ENCODE measurements around the gene ATP5ME.

Gene ATP5ME

DNA sequence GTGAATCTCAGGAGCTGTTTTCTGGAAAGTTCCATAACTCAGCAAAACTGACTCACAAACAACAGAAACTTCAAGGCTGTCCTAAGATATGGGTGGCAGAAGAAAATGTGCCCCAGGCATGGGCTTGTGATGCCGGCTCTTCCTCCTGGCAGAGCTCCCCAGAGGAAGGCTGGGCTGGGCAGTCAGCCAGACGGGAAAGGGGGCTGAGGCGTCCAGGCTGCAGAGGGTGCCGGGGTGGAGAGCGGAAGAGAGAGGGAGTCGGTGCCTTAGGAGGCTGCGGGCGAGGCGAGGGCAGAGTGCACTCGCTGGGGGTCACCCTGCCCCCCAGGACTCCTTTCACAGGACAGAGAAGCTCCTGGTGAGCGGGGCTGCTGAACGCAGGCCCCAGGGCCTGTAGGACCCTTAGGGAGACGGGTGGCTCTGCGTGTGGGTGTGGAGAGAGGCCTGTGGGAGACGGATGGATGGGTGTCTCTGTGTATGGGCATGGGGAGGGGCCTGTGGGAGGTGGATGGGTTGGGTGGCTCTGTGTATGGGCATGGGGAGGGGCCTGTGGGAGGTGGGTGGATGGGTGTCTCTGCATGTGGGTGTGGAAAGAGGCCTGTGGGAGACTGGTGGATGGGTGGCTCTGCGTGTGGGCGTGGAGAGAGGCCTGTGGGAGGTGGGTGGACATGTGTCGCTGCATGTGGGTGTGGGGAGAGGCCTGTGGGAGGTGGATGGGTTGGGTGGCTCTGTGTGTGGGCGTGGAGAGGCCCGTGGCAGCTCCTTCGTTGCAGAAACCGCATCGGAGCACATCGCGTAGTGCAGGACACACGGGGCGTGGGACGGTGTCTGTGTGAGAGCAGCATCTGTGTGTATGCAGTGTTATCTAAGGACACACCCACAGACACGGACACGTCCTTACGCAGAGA, 47.4 kb upstream of the ATP5ME start:
- H3K4me2 ChIP-seq (ENCODE audit: low read length): no peak overlapping the region
- no peaks in the 10 kb centered on the region for H3K9me3 ChIP-seq (ENCODE audit: low read length)
- H2AFZ ChIP-seq (ENCODE audit: low read length): no peak overlapping the region
- no peaks in the 10 kb centered on the region for H3K9me2 ChIP-seq (ENCODE audit: low read depth, low read length)
- TF ChIP-seq EZH2 (IDR thresholded peaks at IDR 0.05; ENCODE audit: borderline replicate concordance, low read length): no peak
- TF ChIP-seq, protein P1, sequence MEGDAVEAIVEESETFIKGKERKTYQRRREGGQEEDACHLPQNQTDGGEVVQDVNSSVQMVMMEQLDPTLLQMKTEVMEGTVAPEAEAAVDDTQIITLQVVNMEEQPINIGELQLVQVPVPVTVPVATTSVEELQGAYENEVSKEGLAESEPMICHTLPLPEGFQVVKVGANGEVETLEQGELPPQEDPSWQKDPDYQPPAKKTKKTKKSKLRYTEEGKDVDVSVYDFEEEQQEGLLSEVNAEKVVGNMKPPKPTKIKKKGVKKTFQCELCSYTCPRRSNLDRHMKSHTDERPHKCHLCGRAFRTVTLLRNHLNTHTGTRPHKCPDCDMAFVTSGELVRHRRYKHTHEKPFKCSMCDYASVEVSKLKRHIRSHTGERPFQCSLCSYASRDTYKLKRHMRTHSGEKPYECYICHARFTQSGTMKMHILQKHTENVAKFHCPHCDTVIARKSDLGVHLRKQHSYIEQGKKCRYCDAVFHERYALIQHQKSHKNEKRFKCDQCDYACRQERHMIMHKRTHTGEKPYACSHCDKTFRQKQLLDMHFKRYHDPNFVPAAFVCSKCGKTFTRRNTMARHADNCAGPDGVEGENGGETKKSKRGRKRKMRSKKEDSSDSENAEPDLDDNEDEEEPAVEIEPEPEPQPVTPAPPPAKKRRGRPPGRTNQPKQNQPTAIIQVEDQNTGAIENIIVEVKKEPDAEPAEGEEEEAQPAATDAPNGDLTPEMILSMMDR (IDR thresholded peaks at IDR 0.05; ENCODE audit: low read length): no peak
- H3K9ac ChIP-seq (ENCODE audit: low read length): no peak overlapping the region
- H3K27me3 ChIP-seq (ENCODE audit: insufficient read depth, low read length): no peaks in the 10 kb centered on the region
- H4K20me1 ChIP-seq (ENCODE audit: insufficient read depth, low read length): no peaks in the 10 kb centered on the region
- H3K36me3 ChIP-seq (ENCODE audit: insufficient read depth, low read length): no peaks in the 10 kb centered on the region
- no peak overlapping the region for H3K4me3 ChIP-seq (ENCODE audit: low read depth, low read length, poor library complexity, severe bottlenecking)
- no peaks in the 10 kb centered on the region for H3K79me2 ChIP-seq (ENCODE audit: insufficient read depth, low read length)
- no peaks in the 10 kb centered on the region for H3K4me1 ChIP-seq (ENCODE audit: insufficient read depth, low read length, severe bottlenecking)
- no peaks in the 10 kb centered on the region for H3F3A ChIP-seq (ENCODE audit: insufficient read depth, low read length)
- no peak overlapping the region for H3K27ac ChIP-seq (ENCODE audit: low read depth, low read length, poor library complexity, severe bottlenecking)

DNA sequence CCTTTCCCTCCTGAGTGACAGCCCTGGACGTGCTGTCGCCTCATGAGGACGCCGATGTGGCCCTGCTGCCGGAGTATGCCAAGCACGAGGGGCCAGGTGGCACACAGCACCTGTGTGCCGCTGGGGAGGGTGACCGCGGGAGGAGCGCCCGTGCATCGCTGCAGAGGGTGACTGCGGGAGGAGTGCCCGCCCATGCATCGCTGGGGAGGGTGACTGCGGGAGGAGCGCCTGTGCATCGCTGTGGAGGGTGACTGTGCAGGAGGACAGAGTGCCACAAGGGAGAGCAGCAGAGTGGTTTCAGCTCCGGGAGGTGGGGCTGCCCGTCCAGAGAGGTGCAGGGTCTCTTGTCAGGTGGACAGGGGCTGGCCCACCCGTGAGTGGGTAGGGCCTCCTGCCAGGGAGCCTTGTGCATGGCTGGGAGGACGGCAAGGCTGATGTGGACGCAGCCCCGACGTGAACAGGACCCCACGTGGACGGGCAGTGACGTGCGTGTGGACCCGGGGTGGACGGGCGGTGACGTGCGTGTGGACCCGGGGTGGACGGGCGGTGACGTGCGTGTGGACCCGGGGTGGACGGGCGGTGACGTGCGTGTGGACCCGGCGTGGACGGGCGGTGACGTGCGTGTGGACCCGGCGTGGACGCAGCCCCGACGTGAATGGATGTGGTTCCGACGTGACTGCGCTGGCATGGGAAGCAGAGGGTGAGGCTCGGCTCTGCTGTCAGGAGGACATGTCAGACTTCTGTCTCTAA, 46.2 kb upstream of the ATP5ME start:
- no peaks in the 10 kb centered on the region for H3K4me1 ChIP-seq (ENCODE audit: insufficient read depth, low read length, severe bottlenecking)
- no peaks in the 10 kb centered on the region for H3K36me3 ChIP-seq (ENCODE audit: insufficient read depth, low read length)
- H3K9ac ChIP-seq (ENCODE audit: low read length): no peak overlapping the region
- H2AFZ ChIP-seq (ENCODE audit: low read length): no peak overlapping the region
- no peaks in the 10 kb centered on the region for H3K9me3 ChIP-seq (ENCODE audit: low read length)
- no peaks in the 10 kb centered on the region for H3K27me3 ChIP-seq (ENCODE audit: insufficient read depth, low read length)
- no peak overlapping the region for H3K27ac ChIP-seq (ENCODE audit: low read depth, low read length, poor library complexity, severe bottlenecking)
- no peaks in the 10 kb centered on the region for H4K20me1 ChIP-seq (ENCODE audit: insufficient read depth, low read length)
- no peak overlapping the region for H3K4me2 ChIP-seq (ENCODE audit: low read length)
- no peak overlapping the region for H3K4me3 ChIP-seq (ENCODE audit: low read depth, low read length, poor library complexity, severe bottlenecking)
- no peaks in the 10 kb centered on the region for H3F3A ChIP-seq (ENCODE audit: insufficient read depth, low read length)
- no peaks in the 10 kb centered on the region for H3K9me2 ChIP-seq (ENCODE audit: low read depth, low read length)
- TF ChIP-seq EZH2 (IDR thresholded peaks at IDR 0.05; ENCODE audit: borderline replicate concordance, low read length): no peak
- TF ChIP-seq, protein P1 (IDR thresholded peaks at IDR 0.05; ENCODE audit: low read length): no peak
- H3K79me2 ChIP-seq (ENCODE audit: insufficient read depth, low read length): no peaks in the 10 kb centered on the region

DNA sequence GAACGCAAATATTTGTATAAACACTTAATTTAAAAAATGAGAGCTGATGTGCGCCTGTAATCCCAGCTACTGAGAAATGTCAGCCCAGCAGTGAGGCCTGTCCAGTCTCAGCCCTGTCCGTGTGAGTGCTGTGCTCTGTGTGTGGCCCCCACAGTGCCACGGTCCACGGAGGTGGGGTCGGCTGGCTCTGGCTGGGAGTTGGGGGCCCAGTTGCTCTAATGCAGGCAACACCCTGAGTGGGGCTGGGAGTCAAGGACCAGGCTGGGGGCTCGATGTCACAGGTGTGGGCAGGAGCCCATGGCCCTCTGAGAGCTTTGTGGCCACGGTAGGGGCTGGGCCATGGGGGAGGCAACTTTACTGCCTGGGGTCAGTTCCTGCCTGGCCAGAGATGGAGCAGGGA, 44.4 kb upstream of the ATP5ME start:
- Histone ChIP-seq H4K20me1 (ENCODE audit: insufficient read depth, low read length) (no peaks in the 10 kb centered on the region), H3K79me2 (ENCODE audit: insufficient read depth, low read length) (no peaks in the 10 kb centered on the region), H3K9me3 (ENCODE audit: low read length) (no peaks in the 10 kb centered on the region), H3K36me3 (ENCODE audit: insufficient read depth, low read length) (no peaks in the 10 kb centered on the region), H3K27me3 (ENCODE audit: insufficient read depth, low read length) (no peaks in the 10 kb centered on the region), H3K27ac (ENCODE audit: low read depth, low read length, poor library complexity, severe bottlenecking) (no peak overlapping the region), H3K4me3 (ENCODE audit: low read depth, low read length, poor library complexity, severe bottlenecking) (no peak overlapping the region), H3K4me2 (ENCODE audit: low read length) (no peak overlapping the region), H3K9ac (ENCODE audit: low read length) (no peak overlapping the region), H2AFZ (ENCODE audit: low read length) (no peak overlapping the region), H3K9me2 (ENCODE audit: low read depth, low read length) (no peaks in the 10 kb centered on the region), H3F3A (ENCODE audit: insufficient read depth, low read length) (no peaks in the 10 kb centered on the region), H3K4me1 (ENCODE audit: insufficient read depth, low read length, severe bottlenecking) (no peaks in the 10 kb centered on the region)
- TF ChIP-seq, protein P1 (IDR thresholded peaks at IDR 0.05; ENCODE audit: low read length): no peak
- no peak for TF ChIP-seq EZH2 (IDR thresholded peaks at IDR 0.05; ENCODE audit: borderline replicate concordance, low read length)

All from OCI-LY1 (cell line).